DOHH2 (cell line): ENCODE measurements around the gene DLX3.

ENCODE experiments used
- H3F3A ChIP-seq: fragments of 200-600 bp; sonication (generic), shearing (Covaris generic); 2 replicates; pipeline ENCODE4 v1.6.0; 2016; ENCODE audit warnings: antibody characterized with exemption, mild to moderate bottlenecking; ENCODE audit not compliant: control insufficient read depth, insufficient read depth
- H3K27ac ChIP-seq: fragments of 200-600 bp; sonication (generic); 2 replicates; pipeline ENCODE4 v1.5.1; 2014; ENCODE audit warnings: low read depth, mild to moderate bottlenecking, low read length, moderate library complexity
- H3K27me3 ChIP-seq: fragments of 200-600 bp; sonication (generic); 2 replicates; pipeline ENCODE4 v1.6.1; 2014; ENCODE audit warnings: mild to moderate bottlenecking, low read length, mixed read lengths; ENCODE audit not compliant: control insufficient read depth
- H3K36me3 ChIP-seq: fragments of 200-600 bp; sonication (generic); 2 replicates; pipeline ENCODE4 v1.6.1; 2014; ENCODE audit warnings: mild to moderate bottlenecking, low read length, moderate library complexity, mixed read lengths; ENCODE audit not compliant: control insufficient read depth
- H3K4me1 ChIP-seq: fragments of 200-600 bp; sonication (generic); 2 replicates; pipeline ENCODE4 v1.6.1; 2014; ENCODE audit warnings: mild to moderate bottlenecking, low read length, mixed read lengths; ENCODE audit not compliant: control insufficient read depth
- H3K4me2 ChIP-seq: fragments of 200-600 bp; sonication (generic); 2 replicates; pipeline ENCODE4 v1.6.0; 2014; ENCODE audit warnings: mild to moderate bottlenecking, low read length, moderate library complexity
- H3K4me3 ChIP-seq: fragments of 200-600 bp; sonication (generic); 2 replicates; pipeline ENCODE4 v1.5.1; 2014; ENCODE audit warnings: mild to moderate bottlenecking, low read length, mixed read lengths
- H3K79me2 ChIP-seq: fragments of 200-600 bp; sonication (generic); 2 replicates; pipeline ENCODE4 v1.6.1; 2014; ENCODE audit warnings: mild to moderate bottlenecking, low read length, mixed read lengths; ENCODE audit not compliant: control insufficient read depth
- H3K9me2 ChIP-seq: fragments of 200-600 bp; sonication (generic); replicated peaks from 2 replicates; pipeline ENCODE4 v1.6.1; 2014; ENCODE audit warnings: mild to moderate bottlenecking, low read length, mixed read lengths; ENCODE audit not compliant: control insufficient read depth
- H3K9me3 ChIP-seq: fragments of 200-600 bp; sonication (generic); 2 replicates; pipeline ENCODE4 v1.6.1; 2014; ENCODE audit warnings: antibody characterized with exemption, low read length, mixed read lengths; ENCODE audit not compliant: control insufficient read depth, insufficient read depth
- H4K20me1 ChIP-seq: fragments of 200-600 bp; sonication (generic); 2 replicates; pipeline ENCODE4 v1.6.0; 2014; ENCODE audit warnings: low read depth, mild to moderate bottlenecking, antibody characterized with exemption, low read length, moderate library complexity; ENCODE audit not compliant: control insufficient read depth, insufficient read depth
- EZH2phosphoT487 ChIP-seq: fragments of 200-600 bp; sonication (generic); IDR thresholded peaks from 2 replicates; pipeline ENCODE4 v1.6.1; 2017; ENCODE audit warnings: borderline replicate concordance, mild to moderate bottlenecking, antibody characterized with exemption, low read length, moderate library complexity, mixed read lengths
- TF ChIP-seq, protein P1 (sequence below): fragments of 200-600 bp; sonication (generic); IDR thresholded peaks from one replicate; pipeline ENCODE4 v1.5.1; 2014; ENCODE audit warnings: antibody characterized with exemption, mild to moderate bottlenecking, low read depth, low read length; ENCODE audit not compliant: poor library complexity, severe bottlenecking

DLX3 gene

DNA sequence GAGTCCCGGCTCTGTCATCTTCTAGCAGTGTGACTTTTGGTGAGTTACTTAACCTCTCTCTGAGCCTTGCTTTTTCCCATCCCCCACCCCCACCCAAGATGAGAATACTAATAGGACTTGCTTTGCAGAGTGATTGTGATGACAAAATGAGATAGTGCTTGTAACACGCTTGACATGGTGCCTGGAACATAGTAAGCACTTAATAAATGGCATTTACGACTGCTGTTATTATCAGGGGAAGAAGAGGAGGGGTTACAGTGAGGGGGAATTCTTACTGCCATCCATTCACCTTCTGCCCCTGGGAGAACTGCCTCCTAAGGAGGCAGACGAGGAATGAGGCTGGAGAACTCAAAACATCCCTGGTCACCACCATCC lies 18.2 kb downstream of the DLX3 start:
- Histone ChIP-seq H3K4me1 (no peaks in the 10 kb centered on the region), H3K27ac (no peak overlapping the region), H3F3A (no peaks in the 10 kb centered on the region), H3K4me3 (no peak overlapping the region), H3K27me3 (peaks cover 30% of the 10 kb centered on the region), H4K20me1 (no peaks in the 10 kb centered on the region), H3K4me2 (no peak overlapping the region), H3K79me2 (no peaks in the 10 kb centered on the region), H3K36me3 (no peaks in the 10 kb centered on the region), H3K9me2 (no peaks in the 10 kb centered on the region), H3K9me3 (no peaks in the 10 kb centered on the region)
- TF ChIP-seq, protein P1, sequence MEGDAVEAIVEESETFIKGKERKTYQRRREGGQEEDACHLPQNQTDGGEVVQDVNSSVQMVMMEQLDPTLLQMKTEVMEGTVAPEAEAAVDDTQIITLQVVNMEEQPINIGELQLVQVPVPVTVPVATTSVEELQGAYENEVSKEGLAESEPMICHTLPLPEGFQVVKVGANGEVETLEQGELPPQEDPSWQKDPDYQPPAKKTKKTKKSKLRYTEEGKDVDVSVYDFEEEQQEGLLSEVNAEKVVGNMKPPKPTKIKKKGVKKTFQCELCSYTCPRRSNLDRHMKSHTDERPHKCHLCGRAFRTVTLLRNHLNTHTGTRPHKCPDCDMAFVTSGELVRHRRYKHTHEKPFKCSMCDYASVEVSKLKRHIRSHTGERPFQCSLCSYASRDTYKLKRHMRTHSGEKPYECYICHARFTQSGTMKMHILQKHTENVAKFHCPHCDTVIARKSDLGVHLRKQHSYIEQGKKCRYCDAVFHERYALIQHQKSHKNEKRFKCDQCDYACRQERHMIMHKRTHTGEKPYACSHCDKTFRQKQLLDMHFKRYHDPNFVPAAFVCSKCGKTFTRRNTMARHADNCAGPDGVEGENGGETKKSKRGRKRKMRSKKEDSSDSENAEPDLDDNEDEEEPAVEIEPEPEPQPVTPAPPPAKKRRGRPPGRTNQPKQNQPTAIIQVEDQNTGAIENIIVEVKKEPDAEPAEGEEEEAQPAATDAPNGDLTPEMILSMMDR = no peak
- TF ChIP-seq EZH2phosphoT487 = no peak

DNA sequence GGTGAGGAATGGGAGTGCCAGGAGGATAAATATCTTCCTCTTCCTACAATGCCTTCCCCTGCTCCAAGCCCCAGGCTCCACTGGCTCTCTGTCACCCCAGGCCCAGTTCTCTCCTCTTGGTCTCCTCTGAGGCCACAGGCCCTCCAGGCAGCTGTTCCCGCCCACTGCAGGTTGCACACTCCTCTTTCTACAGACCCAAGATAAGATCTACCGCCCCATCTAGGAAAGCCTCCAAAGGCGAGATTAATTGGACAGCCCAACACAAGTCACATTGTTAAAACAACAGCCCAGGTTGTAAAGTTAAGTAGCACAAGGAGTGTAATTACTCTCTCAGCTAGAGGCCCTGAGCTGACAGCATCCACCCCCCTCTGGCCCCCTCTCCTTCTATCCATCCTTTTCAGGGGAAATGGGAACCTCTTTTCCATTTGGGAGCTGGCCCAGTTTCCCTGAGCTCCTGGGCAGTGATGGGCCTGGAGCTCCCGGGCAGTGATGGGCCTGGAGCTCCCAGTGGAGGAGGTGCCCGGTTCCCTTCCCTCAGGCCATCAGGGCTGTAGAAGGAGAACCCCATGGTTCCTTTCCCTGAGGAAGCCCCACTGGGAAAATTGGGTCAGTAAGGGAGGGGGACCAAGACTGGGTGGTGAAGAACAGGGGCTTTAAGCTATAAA lies 18.7 kb downstream of the DLX3 start:
- H3K4me3 ChIP-seq = no peak overlapping the region
- H3K4me1 ChIP-seq = no peaks in the 10 kb centered on the region
- H3K27ac ChIP-seq = no peak overlapping the region
- no peaks in the 10 kb centered on the region for H4K20me1 ChIP-seq
- H3K27me3 ChIP-seq = peaks cover 30% of the 10 kb centered on the region
- no peak overlapping the region for H3K4me2 ChIP-seq
- no peaks in the 10 kb centered on the region for H3F3A ChIP-seq
- no peaks in the 10 kb centered on the region for H3K36me3 ChIP-seq
- TF ChIP-seq, protein P1 = no peak
- TF ChIP-seq EZH2phosphoT487 = no peak
- no peaks in the 10 kb centered on the region for H3K9me2 ChIP-seq
- H3K79me2 ChIP-seq = no peaks in the 10 kb centered on the region
- no peaks in the 10 kb centered on the region for H3K9me3 ChIP-seq

DNA sequence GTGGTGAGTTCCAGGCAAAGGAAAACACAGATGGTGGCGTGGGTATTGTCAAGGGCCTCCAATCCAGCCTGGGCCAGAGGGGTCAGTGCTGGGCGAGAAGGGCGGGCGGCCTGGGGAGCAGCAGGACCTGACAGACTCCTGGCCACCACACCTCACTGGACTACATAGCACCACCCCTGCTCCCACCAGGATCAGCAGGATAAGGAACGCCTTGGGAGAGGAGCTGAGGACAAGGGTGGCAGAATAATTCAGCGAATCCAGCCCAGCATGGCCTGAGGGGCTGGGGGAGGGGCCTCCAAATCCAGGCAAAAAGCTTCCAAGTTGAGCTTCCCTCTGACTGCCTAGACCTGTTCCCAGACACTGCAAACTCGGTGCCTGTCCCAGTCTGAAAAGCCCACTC lies 19.5 kb downstream of the DLX3 start:
- no peak overlapping the region for H3K4me3 ChIP-seq
- no peaks in the 10 kb centered on the region for H3K36me3 ChIP-seq
- no peak overlapping the region for H3K27ac ChIP-seq
- no peaks in the 10 kb centered on the region for H4K20me1 ChIP-seq
- H3K9me2 ChIP-seq = no peaks in the 10 kb centered on the region
- TF ChIP-seq, protein P1 = no peak
- TF ChIP-seq EZH2phosphoT487 = no peak
- no peaks in the 10 kb centered on the region for H3K79me2 ChIP-seq
- H3K9me3 ChIP-seq = no peaks in the 10 kb centered on the region
- H3K27me3 ChIP-seq = peaks cover 38% of the 10 kb centered on the region
- no peaks in the 10 kb centered on the region for H3F3A ChIP-seq
- H3K4me1 ChIP-seq = no peaks in the 10 kb centered on the region
- no peak overlapping the region for H3K4me2 ChIP-seq
